H1 (cell line): ENCODE results near the gene PRKACA. TPM values are rescaled to one million over a fixed set of nuclear protein-coding genes. Genes with fewer than 3 reads are reported as not detected.

Source experiments
- CHD2 ChIP-seq: IDR thresholded peaks from 2 replicates; pipeline ENCODE4 v1.6.1; 2012; ENCODE audit warnings: low read length, improper control_type of control experiment
- NRF1 ChIP-seq: IDR thresholded peaks from 2 replicates; pipeline ENCODE4 v1.6.1; 2011; ENCODE audit warnings: mild to moderate bottlenecking, low read depth, low read length, improper control_type of control experiment
- PHF8 ChIP-seq: fragments of 200-600 bp; sonication (generic); conservative IDR thresholded peaks from 2 replicates; pipeline ENCODE4 v1.7.1; 2012; ENCODE audit warnings: low read depth, mild to moderate bottlenecking, inconsistent platforms, low read length, moderate library complexity
- polyA plus RNA-seq, 7 experiments: library from polyadenylated mRNA; depleted of rRNA in 3 of 7; stranded (reverse) in 5 of 7; unstranded in 2 of 7; fragments of >200 nt in 5 of 7; fragments of 200-250 nt in 2 of 7; gene quantifications; 1 replicate in 5 of 7; 2 replicates in 1 of 7; 4 replicates in 1 of 7; pipeline versions ENCODE4 v1.2.1 to v1.2.3, GENCODE V29; 2011 to 2013; ENCODE audit warnings: missing spikeins in 2 of 7, mixed read lengths in 2 of 7
- total RNA-seq: library from RNA; stranded (reverse); fragmentation: NEBNext Ultra II Directional; extraction: Animal tissue kit (Norgen Biotek cat#: 25700); gene quantifications from 2 replicates; pipeline ENCODE4 v1.2.1, GENCODE V29; 2021

Gene PRKACA
- total and polyA plus RNA-seq, 2 of the 8 experiments (the other 6 are each of a cell fraction or from before 2014, with no cell fraction given) = 14.2 to 48.2 TPM

GRCh38 chr19:14112051-14112808 is 5.3 kb downstream of the PRKACA start (continued):
- TF ChIP-seq NRF1 (no peak), CHD2 (no peak), PHF8 (no peak)
